GM08714 (cell line): ENCODE results near the gene TBPL1.

ENCODE experiments used
- H3K4me3 ChIP-seq: fragments of 200-500 bp; sonication (Bioruptor generic); 2 replicates; pipeline ENCODE4 v1.5.1; 2014; ENCODE audit warnings: mild to moderate bottlenecking, low read length, inconsistent platforms
- ZNF274 ChIP-seq: IDR thresholded peaks from 2 replicates; pipeline ENCODE4 v1.6.1; 2012; ENCODE audit warnings: mild to moderate bottlenecking, low read depth, low read length

TBPL1 gene

GRCh38 chr6:133939778-133940667 lies 13.0 kb upstream of the TBPL1 start:
- no peak for TF ChIP-seq ZNF274
- H3K4me3 ChIP-seq, result no peak overlapping the region

GRCh38 chr6:133945158-133945557 lies 7.9 kb upstream of the TBPL1 start:
- TF ChIP-seq ZNF274, result no peak

GRCh38 chr6:133947302-133947900 lies 5.6 kb upstream of the TBPL1 start:
- no peak for TF ChIP-seq ZNF274
- no peak overlapping the region for H3K4me3 ChIP-seq

More at GRCh38 chr6:133945158-133945557, 7.9 kb upstream of the TBPL1 start:
- no peak overlapping the region for H3K4me3 ChIP-seq

- H3K4me3 ChIP-seq, result no peak overlapping the region
Measured at GRCh38 chr6:133948472-133948871, 4.6 kb upstream of the TBPL1 start.

GRCh38 chr6:133951227-133951626 lies 1.8 kb upstream of the TBPL1 start:
- peak overlapping the region; percentile 92 for H3K4me3 ChIP-seq
- no peak for TF ChIP-seq ZNF274

More at GRCh38 chr6:133948472-133948871, 4.6 kb upstream of the TBPL1 start:
- TF ChIP-seq ZNF274, result no peak

GRCh38 chr6:133951881-133952814 lies 876 bp upstream of the TBPL1 start:
- peak overlapping the region; percentile 92 for H3K4me3 ChIP-seq
- no peak for TF ChIP-seq ZNF274

- H3K4me3 ChIP-seq, result peak overlapping the region; percentile 88
- TF ChIP-seq ZNF274, result no peak
Measured at GRCh38 chr6:133953634-133954415, 801 bp downstream of the TBPL1 start.

- peak overlapping the region; percentile 40 for H3K4me3 ChIP-seq
- no peak for TF ChIP-seq ZNF274
Measured at GRCh38 chr6:133954657-133955576, 1.9 kb downstream of the TBPL1 start.

- no peak overlapping the region for H3K4me3 ChIP-seq
- TF ChIP-seq ZNF274, result no peak
Measured at GRCh38 chr6:133955582-133956415, 2.8 kb downstream of the TBPL1 start.

GRCh38 chr6:133956416-133957049 lies 3.5 kb downstream of the TBPL1 start:
- no peak overlapping the region; the same call in 1 of the 2 replicates for H3K4me3 ChIP-seq
- TF ChIP-seq ZNF274, result no peak

GRCh38 chr6:133957227-133957626 lies 4.2 kb downstream of the TBPL1 start:
- no peak for TF ChIP-seq ZNF274
- H3K4me3 ChIP-seq, result no peak overlapping the region

GRCh38 chr6:133957780-133958242 lies 4.8 kb downstream of the TBPL1 start:
- no peak overlapping the region for H3K4me3 ChIP-seq

More at GRCh38 chr6:133957780-133958242, 4.8 kb downstream of the TBPL1 start:
- TF ChIP-seq ZNF274, result no peak
